Mucosa of descending colon (tissue), 3 donors: ENCODE data around the gene LNX1. TPM values are rescaled to one million over a fixed set of nuclear protein-coding genes. Genes with fewer than 3 reads are reported as not detected.

Experiments used
- ATAC-seq: fragments of 200-7000 bp; cut with Tn5 transposase; one replicate; pipeline ENCODE4 v1.9.1; 2020; ENCODE audit warnings: mild to moderate bottlenecking, moderate library complexity
- DNase-seq, 3 donors: peaks; one replicate each; pipeline ENCODE4 v3.0.0-alpha.2; 2020
- H3K36me3 ChIP-seq: fragments of 200-600 bp; one replicate; pipeline ENCODE4 v1.8.0; 2021; ENCODE audit warnings: low read depth, mild to moderate bottlenecking
- H3K4me1 ChIP-seq: fragments of 200-600 bp; one replicate; pipeline ENCODE4 v1.8.0; 2021; ENCODE audit warnings: low read depth, mild to moderate bottlenecking
- H3K4me3 ChIP-seq: fragments of 200-600 bp; one replicate; pipeline ENCODE4 v1.8.0; 2021; ENCODE audit warnings: mild to moderate bottlenecking
- H3K9me3 ChIP-seq: fragments of 200-600 bp; one replicate; pipeline ENCODE4 v1.8.0; 2021; ENCODE audit warnings: mild to moderate bottlenecking
- intact Hi-C, 2 donors: fragments of 100-400 bp; cut with DNase I in 1 of 2; cut with micrococcal nuclease in 1 of 2; formaldehyde crosslinking; loops; one replicate each; pipeline versions ENCODE4 v1.11.0 to v1.11.1; 2022; cut with DNase I, micrococcal nuclease
- total RNA-seq, 3 donors: library from RNA; stranded (reverse); fragmentation: NEBNext Ultra II Directional in 2 of 3; extraction: Animal tissue kit (Norgen Biotek cat#: 25700) in 2 of 3; gene quantifications; one replicate each; pipeline versions ENCODE4 v1.2.1 to v1.2.4, GENCODE V29; 2021 to 2023
- TF ChIP-seq, protein P1 (sequence below): fragments of 200-600 bp; IDR thresholded peaks from one replicate; pipeline ENCODE4 v1.8.0; 2022; ENCODE audit warnings: antibody characterized with exemption, mild to moderate bottlenecking
- donor health status: DM: no; HTN: no; CAD: no; lungs with moderate emphysema.
- donor health status: DM: no; HTN: no; CAD: no.
- donor health status: DM: no; HTN: yes; CAD: no.

Gene LNX1
- total RNA-seq, 3 donors from 2014 or later: 8.2 to 24.3 (median 23.2) TPM

DNA sequence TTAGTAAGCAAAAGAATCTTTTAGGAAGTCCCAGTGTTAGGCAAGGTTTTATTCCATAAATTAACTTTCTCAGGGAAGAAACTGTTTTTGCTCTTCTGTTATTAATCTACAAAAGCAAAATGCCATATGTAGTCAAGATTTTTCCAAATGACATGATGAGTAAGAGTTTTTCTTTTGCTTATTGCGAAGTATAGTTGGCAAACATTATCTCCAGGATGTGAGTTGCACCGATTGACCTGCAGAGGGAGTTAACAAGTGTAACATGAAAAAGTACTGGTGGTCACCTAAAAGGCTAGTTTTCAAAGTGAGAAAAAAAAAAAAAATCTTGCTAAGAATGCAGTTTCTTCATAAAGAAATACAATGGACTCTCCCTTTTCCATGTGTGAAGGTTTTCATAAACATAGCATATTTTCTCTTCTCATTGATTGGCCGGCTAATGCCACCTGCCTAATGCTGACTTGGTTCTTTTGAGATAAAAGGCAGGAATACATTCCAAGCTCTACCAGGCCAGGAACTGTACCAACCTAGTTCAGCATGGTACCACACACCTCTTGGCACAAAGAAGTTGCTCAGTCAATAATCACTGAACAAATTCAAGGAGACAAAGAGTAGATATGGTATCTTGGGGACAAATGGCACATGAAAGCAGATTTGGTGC, 100.2 kb downstream of the LNX1 start:
- Histone ChIP-seq H3K4me3 (no peak overlapping the region), H3K9me3 (no peaks in the 10 kb centered on the region), H3K36me3 (no peaks in the 10 kb centered on the region), H3K4me1 (no peaks in the 10 kb centered on the region)
- DNase-seq (peak in 1 of 3 donors; percentile 55), ATAC-seq (peak; percentile 62)
- TF ChIP-seq, protein P1, sequence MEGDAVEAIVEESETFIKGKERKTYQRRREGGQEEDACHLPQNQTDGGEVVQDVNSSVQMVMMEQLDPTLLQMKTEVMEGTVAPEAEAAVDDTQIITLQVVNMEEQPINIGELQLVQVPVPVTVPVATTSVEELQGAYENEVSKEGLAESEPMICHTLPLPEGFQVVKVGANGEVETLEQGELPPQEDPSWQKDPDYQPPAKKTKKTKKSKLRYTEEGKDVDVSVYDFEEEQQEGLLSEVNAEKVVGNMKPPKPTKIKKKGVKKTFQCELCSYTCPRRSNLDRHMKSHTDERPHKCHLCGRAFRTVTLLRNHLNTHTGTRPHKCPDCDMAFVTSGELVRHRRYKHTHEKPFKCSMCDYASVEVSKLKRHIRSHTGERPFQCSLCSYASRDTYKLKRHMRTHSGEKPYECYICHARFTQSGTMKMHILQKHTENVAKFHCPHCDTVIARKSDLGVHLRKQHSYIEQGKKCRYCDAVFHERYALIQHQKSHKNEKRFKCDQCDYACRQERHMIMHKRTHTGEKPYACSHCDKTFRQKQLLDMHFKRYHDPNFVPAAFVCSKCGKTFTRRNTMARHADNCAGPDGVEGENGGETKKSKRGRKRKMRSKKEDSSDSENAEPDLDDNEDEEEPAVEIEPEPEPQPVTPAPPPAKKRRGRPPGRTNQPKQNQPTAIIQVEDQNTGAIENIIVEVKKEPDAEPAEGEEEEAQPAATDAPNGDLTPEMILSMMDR: peak; percentile 26
- intact Hi-C loops: no loop called here

DNA sequence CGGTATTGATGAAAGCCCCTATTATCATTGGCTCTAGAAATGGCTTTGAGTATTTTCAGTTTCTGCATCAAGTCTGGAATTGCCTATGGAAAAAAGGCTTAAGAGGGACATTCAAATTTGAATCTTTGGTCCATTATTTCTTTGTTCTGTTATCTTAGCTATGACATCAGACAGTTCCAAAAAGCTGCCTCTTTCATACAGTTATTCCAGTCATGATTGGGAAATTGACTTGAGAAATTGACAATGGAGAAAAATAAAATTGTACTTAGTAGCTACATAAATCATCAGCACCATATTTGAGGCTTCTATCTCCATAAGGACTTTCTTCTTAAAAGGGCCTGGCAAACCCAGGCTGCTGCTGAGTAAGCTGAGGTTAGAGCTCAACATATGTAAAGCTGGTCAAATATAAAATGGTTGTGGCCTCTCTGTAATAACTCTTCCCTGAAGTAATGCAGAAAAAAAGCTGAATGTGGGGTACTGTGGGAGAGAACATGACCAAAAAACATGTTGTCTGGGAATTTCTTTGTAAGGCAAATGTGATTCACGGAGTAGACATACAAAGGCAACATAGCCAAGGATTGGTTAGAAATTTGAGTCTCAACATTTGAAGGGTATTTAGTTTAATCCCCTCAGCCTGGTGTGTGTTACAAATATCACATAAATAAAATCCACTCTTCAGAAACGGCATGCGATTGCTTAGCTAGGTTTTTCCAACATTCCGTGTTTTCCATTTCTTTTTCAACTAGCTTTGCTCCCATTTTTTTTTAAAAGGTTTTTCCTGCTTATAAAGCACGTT, 100.9 kb downstream of the LNX1 start:
- Histone ChIP-seq H3K36me3 (no peaks in the 10 kb centered on the region), H3K4me3 (no peak overlapping the region), H3K9me3 (no peaks in the 10 kb centered on the region), H3K4me1 (no peaks in the 10 kb centered on the region)
- ATAC-seq (no peak), DNase-seq (no peak)
- TF ChIP-seq, protein P1: no peak
- intact Hi-C loops: no loop called here

DNA sequence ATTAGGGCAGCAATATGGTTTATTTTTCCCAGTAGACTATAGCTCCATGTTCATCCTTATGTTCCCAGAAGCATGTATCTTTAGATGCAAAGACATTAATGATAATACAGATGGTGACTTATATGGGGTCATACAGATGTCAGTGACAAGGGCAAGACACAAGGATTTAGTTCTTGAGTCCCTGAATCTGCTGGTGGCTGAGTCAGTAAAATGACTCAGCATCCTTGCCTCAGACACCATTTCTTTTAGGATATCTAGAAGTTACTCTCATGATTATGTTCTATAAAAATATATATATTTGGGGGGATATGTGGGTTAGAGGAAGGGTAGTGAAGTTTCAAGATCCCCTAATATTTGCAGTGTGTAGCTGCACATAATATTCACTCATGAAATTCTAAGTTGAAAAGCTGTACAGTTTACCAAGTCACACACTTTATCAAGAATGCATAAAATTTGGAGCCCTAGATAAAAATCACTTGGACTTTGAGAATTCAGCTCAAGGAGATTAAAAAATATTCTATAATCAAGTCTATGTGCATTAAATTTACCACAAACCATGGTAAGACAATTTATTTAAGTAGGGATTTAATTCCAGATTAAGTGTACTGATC, 101.9 kb downstream of the LNX1 start:
- Histone ChIP-seq H3K36me3 (no peaks in the 10 kb centered on the region), H3K9me3 (no peaks in the 10 kb centered on the region), H3K4me3 (no peak overlapping the region), H3K4me1 (no peaks in the 10 kb centered on the region)
- ATAC-seq: no peak
- DNase-seq: no peak
- TF ChIP-seq, protein P1: no peak
- intact Hi-C loops: no loop called here

DNA sequence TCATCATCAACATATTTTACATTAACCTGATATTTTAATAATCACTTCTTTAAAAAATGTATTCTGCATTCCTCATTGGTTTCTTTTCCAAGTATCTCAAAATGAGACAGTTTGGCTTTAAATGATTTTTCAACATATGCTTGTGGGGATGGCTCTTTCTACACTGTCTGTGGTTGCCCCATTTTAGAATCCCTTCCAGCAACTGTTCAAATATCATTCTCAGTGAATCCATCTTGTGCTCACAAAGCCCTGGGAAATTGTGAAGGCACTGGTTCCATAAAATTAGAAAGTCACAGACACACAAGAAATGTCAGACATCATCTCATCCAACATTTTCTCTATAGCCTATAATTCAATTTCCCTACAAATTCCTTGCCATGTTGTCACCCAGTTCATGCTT, 103.5 kb downstream of the LNX1 start:
- H3K4me1 ChIP-seq: no peaks in the 10 kb centered on the region
- H3K4me3 ChIP-seq: no peak overlapping the region
- intact Hi-C loops: no loop called here
- DNase-seq (no peak), ATAC-seq (no peak)
- H3K9me3 ChIP-seq: no peaks in the 10 kb centered on the region
- no peaks in the 10 kb centered on the region for H3K36me3 ChIP-seq
- TF ChIP-seq, protein P1: no peak

DNA sequence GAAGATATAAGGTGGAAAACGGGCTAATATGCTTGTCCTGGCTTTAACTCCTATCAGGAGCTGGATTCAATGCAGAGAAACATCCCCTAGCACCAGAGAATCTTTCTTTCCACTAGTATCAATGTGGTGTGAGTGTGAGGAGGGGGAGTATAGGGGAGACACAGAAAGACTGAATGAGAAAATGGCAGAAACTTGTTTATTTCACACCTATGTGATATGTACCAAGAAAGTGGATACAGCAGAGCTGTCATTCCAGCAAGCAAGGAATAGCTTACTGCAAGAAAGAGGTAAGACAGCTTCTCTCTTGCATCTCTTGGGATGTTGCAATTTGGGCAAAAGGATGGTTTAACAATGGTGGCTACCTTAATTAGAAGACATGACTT, 105.6 kb downstream of the LNX1 start:
- Histone ChIP-seq H3K4me1 (no peaks in the 10 kb centered on the region), H3K4me3 (no peak overlapping the region), H3K36me3 (no peaks in the 10 kb centered on the region), H3K9me3 (no peaks in the 10 kb centered on the region)
- TF ChIP-seq, protein P1: no peak
- no peak for ATAC-seq
- no peak for DNase-seq
- intact Hi-C loops: no loop called here
